ENCODE data around the gene PLCL2.

DNA sequence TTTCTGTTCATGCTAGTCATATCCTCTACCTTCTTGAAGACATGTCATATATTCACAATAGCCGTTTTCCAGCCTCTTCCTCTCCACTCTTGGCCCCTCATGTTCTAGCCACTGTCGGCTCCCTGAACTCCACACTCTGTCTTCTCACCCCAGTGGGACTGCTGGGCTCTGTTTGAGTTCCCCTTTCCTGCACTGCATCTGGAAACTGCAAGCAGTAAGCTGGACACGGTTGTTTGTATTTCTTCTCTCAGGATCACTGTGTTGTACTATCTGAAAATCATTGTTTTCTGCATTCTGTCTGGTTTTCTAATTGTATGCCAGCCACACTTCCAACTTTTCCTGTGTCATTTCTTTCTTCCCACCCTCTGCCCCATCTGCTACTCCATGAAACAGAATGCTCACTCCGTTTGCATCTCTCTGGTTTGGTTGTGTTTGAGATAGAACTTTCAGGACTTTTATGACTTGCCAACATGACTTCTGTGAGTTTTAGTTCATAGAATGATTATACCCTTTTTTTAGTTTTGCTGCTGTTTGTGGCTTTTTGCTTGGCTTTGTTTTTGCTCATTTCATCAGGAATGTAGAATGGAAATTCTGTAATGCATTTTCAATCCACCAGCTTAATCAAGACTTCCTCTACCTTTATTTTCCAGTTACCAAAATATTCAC is 192.3 kb downstream of the PLCL2 start:
- TF ChIP-seq, protein P1, sequence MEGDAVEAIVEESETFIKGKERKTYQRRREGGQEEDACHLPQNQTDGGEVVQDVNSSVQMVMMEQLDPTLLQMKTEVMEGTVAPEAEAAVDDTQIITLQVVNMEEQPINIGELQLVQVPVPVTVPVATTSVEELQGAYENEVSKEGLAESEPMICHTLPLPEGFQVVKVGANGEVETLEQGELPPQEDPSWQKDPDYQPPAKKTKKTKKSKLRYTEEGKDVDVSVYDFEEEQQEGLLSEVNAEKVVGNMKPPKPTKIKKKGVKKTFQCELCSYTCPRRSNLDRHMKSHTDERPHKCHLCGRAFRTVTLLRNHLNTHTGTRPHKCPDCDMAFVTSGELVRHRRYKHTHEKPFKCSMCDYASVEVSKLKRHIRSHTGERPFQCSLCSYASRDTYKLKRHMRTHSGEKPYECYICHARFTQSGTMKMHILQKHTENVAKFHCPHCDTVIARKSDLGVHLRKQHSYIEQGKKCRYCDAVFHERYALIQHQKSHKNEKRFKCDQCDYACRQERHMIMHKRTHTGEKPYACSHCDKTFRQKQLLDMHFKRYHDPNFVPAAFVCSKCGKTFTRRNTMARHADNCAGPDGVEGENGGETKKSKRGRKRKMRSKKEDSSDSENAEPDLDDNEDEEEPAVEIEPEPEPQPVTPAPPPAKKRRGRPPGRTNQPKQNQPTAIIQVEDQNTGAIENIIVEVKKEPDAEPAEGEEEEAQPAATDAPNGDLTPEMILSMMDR (IDR thresholded peaks at IDR 0.05) = no peak
- TF ChIP-seq EZH2 (IDR thresholded peaks at IDR 0.05) = no peak
- TF ChIP-seq EZH2phosphoT487 (IDR thresholded peaks at IDR 0.05) = no peak
